HCT116 (cell line): Measurements from ENCODE around the gene PLCXD1. TPM values are rescaled to one million over a fixed set of nuclear protein-coding genes. Genes with fewer than 3 reads are reported as not detected.

ENCODE experiments used
- ATAC-seq: fragments of 200-7000 bp; cut with Tn5 transposase; 2 replicates; pipeline ENCODE4 v1.9.1; 2020; ENCODE audit warnings: mild to moderate bottlenecking, moderate library complexity
- BruUV-seq: library from RNA; stranded (reverse); fragments of 400-500 nt; replicated peaks from 2 replicates; lab custom pipeline; 2021; lab: Mats Ljungman, UMichigan
- CTCF ChIA-PET: fragments of 300-600 bp; sonication (Branson Sonifier 250); formaldehyde crosslinking; loops from one replicate; lab custom pipeline; 2021; ENCODE audit warnings: antibody characterized with exemption; lab: Charles Lee
- POLR2A ChIA-PET: fragments of 300-600, 350-600 bp; sonication (Branson Sonifier 250); formaldehyde crosslinking; loops from one replicate; lab custom pipeline; 2021; ENCODE audit warnings: antibody characterized with exemption; lab: Charles Lee
- RAD21 ChIA-PET, 2 experiments: fragments of 300-600 bp; sonication (Branson Sonifier 250); formaldehyde crosslinking; loops; one replicate each; lab custom pipeline; 2023; ENCODE audit warnings: low total read pairs in 2 of 2; ENCODE audit not compliant: uncharacterized antibody in 2 of 2, unreplicated experiment in 2 of 2, low non-redundant PET in 1 of 2; lab: Charles Lee
- DNase-seq: peaks from one replicate; pipeline ENCODE4 v3.0.0-alpha.2; 2010; ENCODE audit warnings: low read depth, low spot score
- H2AFZ ChIP-seq: fragments of 200-600 bp; shearing (Covaris generic), sonication (generic); 2 replicates; pipeline ENCODE4 v1.6.1; 2017; ENCODE audit warnings: low read depth, mixed run types, mixed read lengths, antibody characterized with exemption, low read length; ENCODE audit not compliant: poor library complexity, severe bottlenecking
- H3K27ac ChIP-seq: 2 replicates; pipeline ENCODE4 v1.5.1; 2012; ENCODE audit warnings: low read depth, low read length
- H3K27me3 ChIP-seq: fragments of 200-600 bp; sonication (generic); 2 replicates; pipeline ENCODE4 v1.6.1; 2016; ENCODE audit warnings: mixed run types, low read length, mixed read lengths; ENCODE audit not compliant: insufficient read depth
- H3K36me3 ChIP-seq, 2 experiments: fragments of 200-500 bp in 1 of 2; fragments of 200-600 bp in 1 of 2; sonication (Bioruptor generic) in 1 of 2; sonication (generic) in 1 of 2; 2 replicates each; pipeline versions ENCODE4 v1.5.1 to v1.6.1; 2014 to 2016; ENCODE audit warnings: low read length in 2 of 2, inconsistent platforms in 1 of 2, mixed read lengths in 1 of 2, mixed run types in 1 of 2; ENCODE audit not compliant: insufficient read depth in 2 of 2, control insufficient read depth in 1 of 2
- H3K4me1 ChIP-seq, 2 experiments: fragments of 200-600 bp in 1 of 2; sonication (generic) in 1 of 2; 2 replicates each; pipeline versions ENCODE4 v1.5.1 to v1.6.1; 2012 to 2017; ENCODE audit warnings: low read length in 2 of 2, inconsistent platforms in 1 of 2, mild to moderate bottlenecking in 1 of 2, mixed read lengths in 1 of 2, mixed run types in 1 of 2, moderate library complexity in 1 of 2; ENCODE audit not compliant: insufficient read depth in 2 of 2, control insufficient read depth in 1 of 2
- H3K4me2 ChIP-seq: fragments of 200-600 bp; sonication (generic); 2 replicates; pipeline ENCODE4 v1.6.1; 2017; ENCODE audit warnings: mixed run types, low read length, mixed read lengths
- H3K4me3 ChIP-seq, 2 experiments: fragments of 200-600 bp in 1 of 2; sonication (generic) in 1 of 2; replicated peaks in 1 of 2; 2 replicates each; pipeline ENCODE4 v1.5.1; 2011 to 2016; ENCODE audit warnings: low read length in 2 of 2, control low read depth in 1 of 2, low read depth in 1 of 2, mild to moderate bottlenecking in 1 of 2, mixed read lengths in 1 of 2, mixed run types in 1 of 2
- H3K79me2 ChIP-seq: fragments of 200-600 bp; sonication (generic); 2 replicates; pipeline ENCODE4 v1.6.1; 2017; ENCODE audit warnings: mild to moderate bottlenecking, mixed run types, low read length, moderate library complexity, mixed read lengths; ENCODE audit not compliant: insufficient read depth
- H3K9ac ChIP-seq: fragments of 200-600 bp; sonication (generic); 2 replicates; pipeline ENCODE4 v1.6.1; 2016; ENCODE audit warnings: low read length, mixed read lengths
- H3K9me2 ChIP-seq: fragments of 200-600 bp; sonication (generic), shearing (Covaris generic); 2 replicates; pipeline ENCODE4 v1.6.1; 2017; ENCODE audit warnings: mixed run types, mild to moderate bottlenecking, moderate library complexity; ENCODE audit not compliant: insufficient read depth
- H3K9me3 ChIP-seq, 2 experiments: fragments of 200-500 bp in 1 of 2; fragments of 200-600 bp in 1 of 2; sonication (Bioruptor generic) in 1 of 2; sonication (generic) in 1 of 2; 2 replicates each; pipeline ENCODE4 v1.6.1; 2014 to 2017; ENCODE audit warnings: low read length in 2 of 2, mixed read lengths in 2 of 2, inconsistent platforms in 1 of 2, low read depth in 1 of 2, mild to moderate bottlenecking in 1 of 2, mixed run types in 1 of 2, moderate library complexity in 1 of 2; ENCODE audit not compliant: control insufficient read depth in 1 of 2, insufficient read depth in 1 of 2
- H4K20me1 ChIP-seq: fragments of 200-600 bp; sonication (generic), shearing (Covaris generic); 2 replicates; pipeline ENCODE4 v1.6.1; 2017; ENCODE audit warnings: mixed run types, mild to moderate bottlenecking, moderate library complexity; ENCODE audit not compliant: insufficient read depth
- CBX3 ChIP-seq: IDR thresholded peaks from 2 replicates; pipeline ENCODE4 v1.6.1; 2012; ENCODE audit warnings: low read depth
- CTCF ChIP-seq, 3 experiments: fragments of 200-600 bp in 1 of 3; sonication (generic) in 1 of 3; IDR thresholded peaks in 2 of 3; conservative IDR thresholded peaks in 1 of 3; 2 replicates each; pipeline ENCODE4 v1.5.1; 2012 to 2017; ENCODE audit warnings: low read depth in 2 of 3, low read length in 2 of 3, antibody characterized with exemption in 1 of 3, borderline replicate concordance in 1 of 3, control low read depth in 1 of 3, mild to moderate bottlenecking in 1 of 3, mixed read lengths in 1 of 3, mixed run types in 1 of 3, moderate library complexity in 1 of 3; ENCODE audit not compliant: insufficient read depth in 1 of 3
- EGR1 ChIP-seq: IDR thresholded peaks from 2 replicates; pipeline ENCODE4 v1.6.1; 2012; ENCODE audit warnings: low read depth
- ELF1 ChIP-seq: IDR thresholded peaks from 2 replicates; pipeline ENCODE4 v1.6.1; 2012; ENCODE audit warnings: low read depth, borderline replicate concordance
- EZH2 ChIP-seq: fragments of 200-600 bp; sonication (generic); IDR thresholded peaks from 2 replicates; pipeline ENCODE4 v1.6.1; 2017; ENCODE audit warnings: antibody characterized with exemption, mixed run types
- EZH2phosphoT487 ChIP-seq: fragments of 200-600 bp; IDR thresholded peaks from 2 replicates; pipeline ENCODE4 v1.6.1; 2018; ENCODE audit warnings: antibody characterized with exemption, borderline replicate concordance
- FOSL1 ChIP-seq: IDR thresholded peaks from 2 replicates; pipeline ENCODE4 v1.6.1; 2012; ENCODE audit warnings: low read depth
- JUND ChIP-seq: IDR thresholded peaks from 2 replicates; pipeline ENCODE4 v1.6.1; 2012
- POLR2AphosphoS5 ChIP-seq: IDR thresholded peaks from 2 replicates; pipeline ENCODE4 v1.6.1; 2011; ENCODE audit warnings: mild to moderate bottlenecking, low read depth, low read length, moderate library complexity
- RAD21 ChIP-seq: IDR thresholded peaks from 2 replicates; pipeline ENCODE4 v1.6.1; 2012; ENCODE audit warnings: low read depth, mild to moderate bottlenecking
- SP1 ChIP-seq: IDR thresholded peaks from 2 replicates; pipeline ENCODE4 v1.6.1; 2012; ENCODE audit warnings: low read depth
- SRF ChIP-seq: IDR thresholded peaks from 2 replicates; pipeline ENCODE4 v1.6.1; 2012; ENCODE audit warnings: low read depth
- TCF7L2 ChIP-seq: IDR thresholded peaks from 2 replicates; pipeline ENCODE4 v1.7.0; 2011; ENCODE audit warnings: borderline replicate concordance, inconsistent platforms; ENCODE audit not compliant: insufficient read depth, insufficient read length; ENCODE audit errors: extremely low read depth
- YY1 ChIP-seq: IDR thresholded peaks from 2 replicates; pipeline ENCODE4 v1.6.1; 2011; ENCODE audit warnings: low read length, low read depth, moderate library complexity, mild to moderate bottlenecking; ENCODE audit not compliant: insufficient replicate concordance; ENCODE audit errors: extremely low read depth
- intact Hi-C: fragments of 100-400 bp; cut with micrococcal nuclease; formaldehyde crosslinking; loops from 2 replicates; pipeline ENCODE4 v1.10.0; 2022
- total RNA-seq: library from RNA; stranded (reverse); gene quantifications from one replicate; pipeline ENCODE4 v1.2.1, GENCODE V29; 2021; ENCODE audit not compliant: unreplicated experiment
- TF ChIP-seq, protein P1 (sequence below): IDR thresholded peaks from 2 replicates; pipeline ENCODE4 v1.6.1; 2012
- TF ChIP-seq, protein P2 (sequence below): IDR thresholded peaks from 2 replicates; pipeline ENCODE4 v1.6.1; 2011; ENCODE audit warnings: mild to moderate bottlenecking, low read length, moderate library complexity; ENCODE audit not compliant: insufficient replicate concordance; ENCODE audit errors: extremely low read depth

The PLCXD1 gene
- total RNA-seq, 1 experiment from 2014 or later: 26.3 TPM

GRCh38 chrX:295136-295535, 14.0 kb downstream of the PLCXD1 start:
- H3K36me3 ChIP-seq: peaks cover 0 to 7% of the 10 kb centered on the region in 2 experiments; a peak in 2 of 4 replicates
- H3K9me2 ChIP-seq: no peaks in the 10 kb centered on the region
- H3K9ac ChIP-seq: no peak overlapping the region
- no TSS peak for BruUV-seq
- RAD21 ChIA-PET: no interaction called here
- no peak overlapping the region for H2AFZ ChIP-seq
- no peaks in the 10 kb centered on the region for H3K79me2 ChIP-seq
- TF ChIP-seq, protein P1, sequence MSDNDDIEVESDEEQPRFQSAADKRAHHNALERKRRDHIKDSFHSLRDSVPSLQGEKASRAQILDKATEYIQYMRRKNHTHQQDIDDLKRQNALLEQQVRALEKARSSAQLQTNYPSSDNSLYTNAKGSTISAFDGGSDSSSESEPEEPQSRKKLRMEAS: no peak
- TF ChIP-seq EZH2phosphoT487 (no peak), EZH2 (no peak), YY1 (no peak), SRF (no peak), FOSL1 (no peak), CBX3 (no peak), RAD21 (no peak), SP1 (no peak), TCF7L2 (no peak)
- TF ChIP-seq, all 23 proteins: peak for 0
- POLR2A ChIA-PET: no interaction called here
- no peak for DNase-seq
- H3K4me1 ChIP-seq: no peaks in the 10 kb centered on the region
- CTCF ChIA-PET: no interaction called here
- intact Hi-C loops: no loop called here
- no peaks in the 10 kb centered on the region for H4K20me1 ChIP-seq
- H3K4me2 ChIP-seq: no peak overlapping the region
- H3K27me3 ChIP-seq: no peaks in the 10 kb centered on the region
- no peak overlapping the region for H3K27ac ChIP-seq
- no peak for ATAC-seq
- no peak overlapping the region for H3K4me3 ChIP-seq
- H3K9me3 ChIP-seq: no peaks in the 10 kb centered on the region

- Histone ChIP-seq H3K4me3 (no peak overlapping the region), H3K27me3 (no peaks in the 10 kb centered on the region), H3K9me3 (no peaks in the 10 kb centered on the region), H3K27ac (no peak overlapping the region), H3K36me3 (0 out of 4 replicates have a peak, but pooled peaks cover 0 to 4% of the 10 kb centered on the region in 2 experiments), H3K4me1 (no peaks in the 10 kb centered on the region), H4K20me1 (no peaks in the 10 kb centered on the region), H3K79me2 (no peaks in the 10 kb centered on the region), H3K4me2 (no peak overlapping the region), H3K9me2 (no peaks in the 10 kb centered on the region), H3K9ac (no peak overlapping the region), H2AFZ (no peak overlapping the region)
- intact Hi-C loops: no loop called here
- POLR2A ChIA-PET: no interaction called here
- CTCF ChIA-PET: no interaction called here
- ATAC-seq (no peak), DNase-seq (no peak)
- RAD21 ChIA-PET: no interaction called here
- no TSS peak for BruUV-seq
- no peak for TF ChIP-seq EZH2phosphoT487
- no peak for TF ChIP-seq SRF
- no peak for TF ChIP-seq JUND
- no peak for TF ChIP-seq TCF7L2
- no peak for TF ChIP-seq EGR1
- TF ChIP-seq CBX3: no peak
- TF ChIP-seq ELF1: no peak
- TF ChIP-seq, protein P2, sequence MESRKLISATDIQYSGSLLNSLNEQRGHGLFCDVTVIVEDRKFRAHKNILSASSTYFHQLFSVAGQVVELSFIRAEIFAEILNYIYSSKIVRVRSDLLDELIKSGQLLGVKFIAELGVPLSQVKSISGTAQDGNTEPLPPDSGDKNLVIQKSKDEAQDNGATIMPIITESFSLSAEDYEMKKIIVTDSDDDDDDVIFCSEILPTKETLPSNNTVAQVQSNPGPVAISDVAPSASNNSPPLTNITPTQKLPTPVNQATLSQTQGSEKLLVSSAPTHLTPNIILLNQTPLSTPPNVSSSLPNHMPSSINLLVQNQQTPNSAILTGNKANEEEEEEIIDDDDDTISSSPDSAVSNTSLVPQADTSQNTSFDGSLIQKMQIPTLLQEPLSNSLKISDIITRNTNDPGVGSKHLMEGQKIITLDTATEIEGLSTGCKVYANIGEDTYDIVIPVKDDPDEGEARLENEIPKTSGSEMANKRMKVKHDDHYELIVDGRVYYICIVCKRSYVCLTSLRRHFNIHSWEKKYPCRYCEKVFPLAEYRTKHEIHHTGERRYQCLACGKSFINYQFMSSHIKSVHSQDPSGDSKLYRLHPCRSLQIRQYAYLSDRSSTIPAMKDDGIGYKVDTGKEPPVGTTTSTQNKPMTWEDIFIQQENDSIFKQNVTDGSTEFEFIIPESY: no peak
- no peak for TF ChIP-seq EZH2
- no peak for TF ChIP-seq SP1
- TF ChIP-seq, protein P1: no peak
- no peak for TF ChIP-seq POLR2AphosphoS5
- no peak for TF ChIP-seq CTCF (IDR thresholded peaks at IDR 0.05 in 2 of 3, conservative IDR thresholded peaks at IDR 0.05 in 1 of 3; ENCODE audit: borderline replicate concordance in 1 of 3, insufficient read depth in 1 of 3, low read depth in 2 of 3, low read length in 2 of 3)
These were observed 17.8 kb downstream of the PLCXD1 start for GRCh38 chrX:298993-299392.
